IMR-90 (cell line): Measurements from ENCODE around the gene KRTCAP2. TPM values are rescaled to one million over a fixed set of nuclear protein-coding genes. Genes with fewer than 3 reads are reported as not detected.
A peak's percentile ranks its signal among the peaks of the same experiment; 100 is the strongest.

Source experiments
- ATAC-seq: fragments of 200-7000 bp; cut with Tn5 transposase; 2 replicates; pipeline ENCODE4 v1.9.1; 2020; ENCODE audit warnings: low read depth, mild to moderate bottlenecking, moderate library complexity
- BruUV-seq: library from RNA; stranded (reverse); fragments of 400-500 nt; replicated peaks from 2 replicates; lab custom pipeline; 2021; lab: Mats Ljungman, UMichigan
- CTCF ChIA-PET: fragments of 300-600 bp; formaldehyde crosslinking; extraction: SDS; loops from one replicate; lab custom pipeline; 2021; ENCODE audit warnings: antibody characterized with exemption; lab: Yijun Ruan, JAX
- POLR2A ChIA-PET: fragments of 300-600 bp; sonication (Branson Sonifier 250); formaldehyde crosslinking; loops from one replicate; lab custom pipeline; 2022; ENCODE audit warnings: antibody characterized with exemption; ENCODE audit not compliant: unreplicated experiment; lab: Charles Lee
- DNase-seq: peaks from one replicate; pipeline ENCODE4 v3.0.0; 2013
- H2AFZ ChIP-seq: replicated peaks from 2 replicates; pipeline ENCODE3; 2013; ENCODE audit warnings: low read length, mild to moderate bottlenecking; ENCODE audit not compliant: poor library complexity
- H2AK5ac ChIP-seq: 2 replicates; pipeline ENCODE4 v1.6.1; 2013; ENCODE audit warnings: low read depth, low read length, inconsistent platforms
- H2AK9ac ChIP-seq: replicated peaks from 2 replicates; pipeline ENCODE3; 2013; ENCODE audit warnings: mild to moderate bottlenecking, low read depth, low read length, moderate library complexity; ENCODE audit not compliant: poor library complexity
- H2BK120ac ChIP-seq: 2 replicates; pipeline ENCODE4 v1.6.1; 2013; ENCODE audit warnings: low read depth, low read length, inconsistent platforms
- H2BK15ac ChIP-seq: 3 replicates; pipeline ENCODE4 v1.6.1; 2013; ENCODE audit warnings: low read depth, low read length, inconsistent platforms
- H2BK20ac ChIP-seq: 2 replicates; pipeline ENCODE4 v1.6.1; 2013; ENCODE audit warnings: low read depth, mild to moderate bottlenecking, inconsistent platforms, low read length, moderate library complexity
- H2BK5ac ChIP-seq: 2 replicates; pipeline ENCODE4 v1.6.1; 2013; ENCODE audit warnings: mild to moderate bottlenecking, low read depth, low read length, inconsistent platforms; ENCODE audit not compliant: poor library complexity, severe bottlenecking
- H3K14ac ChIP-seq: replicated peaks from 2 replicates; pipeline ENCODE4 v1.6.1; 2013; ENCODE audit warnings: low read depth, low read length, inconsistent platforms
- H3K18ac ChIP-seq: 2 replicates; pipeline ENCODE4 v1.6.1; 2013; ENCODE audit warnings: low read depth, low read length, control low read depth
- H3K23ac ChIP-seq: 2 replicates; pipeline ENCODE4 v1.6.1; 2013; ENCODE audit warnings: low read depth, low read length, inconsistent platforms
- H3K27ac ChIP-seq: 2 replicates; pipeline ENCODE4 v1.5.1; 2013; ENCODE audit warnings: mild to moderate bottlenecking, control low read depth, low read length; ENCODE audit not compliant: insufficient read depth
- H3K27me3 ChIP-seq: 2 replicates; pipeline ENCODE4 v1.6.1; 2013; ENCODE audit warnings: low read length; ENCODE audit not compliant: control insufficient read depth, insufficient read depth
- H3K36me3 ChIP-seq: 2 replicates; pipeline ENCODE4 v1.6.1; 2013; ENCODE audit warnings: low read length, mixed read lengths; ENCODE audit not compliant: control insufficient read depth, insufficient read depth
- H3K4ac ChIP-seq: 2 replicates; pipeline ENCODE4 v1.6.1; 2013; ENCODE audit warnings: low read depth, low read length, inconsistent platforms
- H3K4me1 ChIP-seq: 2 replicates; pipeline ENCODE4 v1.6.1; 2013; ENCODE audit warnings: low read length, mixed read lengths; ENCODE audit not compliant: control insufficient read depth, insufficient read depth
- H3K4me2 ChIP-seq: 2 replicates; pipeline ENCODE4 v1.6.1; 2013; ENCODE audit warnings: low read depth, mild to moderate bottlenecking, control low read depth, low read length, moderate library complexity
- H3K4me3 ChIP-seq: 2 replicates; pipeline ENCODE4 v1.5.1; 2013; ENCODE audit warnings: low read depth, mild to moderate bottlenecking, control low read depth, low read length, moderate library complexity; ENCODE audit not compliant: insufficient read depth
- H3K56ac ChIP-seq: 2 replicates; pipeline ENCODE4 v1.6.1; 2013; ENCODE audit warnings: low read length, inconsistent platforms; ENCODE audit not compliant: insufficient read depth; ENCODE audit errors: extremely low read depth
- H3K79me1 ChIP-seq, 2 experiments: 2 replicates each; pipeline ENCODE4 v1.6.1; 2013; ENCODE audit warnings: low read length in 2 of 2, inconsistent platforms in 1 of 2, low read depth in 1 of 2
- H3K9ac ChIP-seq: 2 replicates; pipeline ENCODE4 v1.6.1; 2013; ENCODE audit warnings: low read depth, low read length, control low read depth
- H3K9me1 ChIP-seq: 2 replicates; pipeline ENCODE4 v1.6.1; 2013; ENCODE audit warnings: low read length, inconsistent platforms; ENCODE audit not compliant: insufficient read depth
- H3K9me3 ChIP-seq: 2 replicates; pipeline ENCODE4 v1.6.1; 2013; ENCODE audit warnings: low read length; ENCODE audit not compliant: control insufficient read depth, insufficient read depth
- H4K20me1 ChIP-seq: 2 replicates; pipeline ENCODE4 v1.6.1; 2013; ENCODE audit warnings: low read length, inconsistent platforms; ENCODE audit not compliant: insufficient read depth
- H4K5ac ChIP-seq: 2 replicates; pipeline ENCODE4 v1.6.1; 2013; ENCODE audit warnings: mild to moderate bottlenecking, low read depth, low read length, control low read depth
- H4K8ac ChIP-seq, 2 experiments: 2 replicates each; pipeline ENCODE4 v1.6.1; 2013; ENCODE audit warnings: low read depth in 2 of 2, low read length in 2 of 2, control low read depth in 1 of 2, inconsistent platforms in 1 of 2
- H4K91ac ChIP-seq: 2 replicates; pipeline ENCODE4 v1.6.1; 2013; ENCODE audit warnings: low read depth, low read length, inconsistent platforms; ENCODE audit not compliant: insufficient read depth
- MAZ ChIP-seq: IDR thresholded peaks from 2 replicates; pipeline ENCODE4 v1.6.1; 2012; ENCODE audit warnings: low read depth, mild to moderate bottlenecking, low read length, improper control_type of control experiment, moderate library complexity, borderline replicate concordance
- RCOR1 ChIP-seq: IDR thresholded peaks from 2 replicates; pipeline ENCODE4 v1.6.1; 2012; ENCODE audit warnings: mild to moderate bottlenecking, low read length, improper control_type of control experiment; ENCODE audit not compliant: insufficient replicate concordance
- WGBS, 2 experiments: methylation state at CpG; one replicate each; pipeline versions ENCODE4 v1.1.5 to v1.1.7; 2013; ENCODE audit warnings: missing lambda C conversion rate in 2 of 2; ENCODE audit not compliant: insufficient read length in 1 of 2; ENCODE audit errors: extremely low coverage in 2 of 2; 5-methylcytosine and 5-hydroxymethylcytosine counted together
- dilution Hi-C: fragments of 300-500 bp; cut with HindIII; formaldehyde crosslinking; loops from one replicate; pipeline ENCODE4 v1.14.3; 2018; ENCODE audit warnings: low sequenced_read_pairs; ENCODE audit not compliant: unreplicated experiment
- in situ Hi-C: fragments of 300-500 bp; cut with MboI; formaldehyde crosslinking; loops from 3 replicates; pipeline ENCODE4 v1.14.3; 2019; ENCODE audit warnings: low sequenced_read_pairs, inconsistent platforms, mixed read lengths
- intact Hi-C: fragments of 100-400 bp; cut with micrococcal nuclease; formaldehyde crosslinking; loops from 2 replicates; pipeline ENCODE4 v1.10.0; 2022
- polyA plus RNA-seq, 3 experiments: library from polyadenylated mRNA; depleted of rRNA; stranded (reverse); fragments of >200 nt; gene quantifications; 2 replicates each; pipeline ENCODE4 v1.2.3, GENCODE V29; 2012; ENCODE audit warnings: low replicate concordance in 1 of 3
- total RNA-seq: library from RNA; depleted of rRNA; stranded (reverse); fragments of >200 nt; gene quantifications from 2 replicates; pipeline ENCODE4 v1.2.3, GENCODE V29; 2012
- TF ChIP-seq, protein P1 (sequence below): fragments of 150-350 bp; IDR thresholded peaks from 2 replicates; pipeline ENCODE4 v1.6.1; 2017; ENCODE audit warnings: mild to moderate bottlenecking, antibody characterized with exemption, low read length, low read depth

The KRTCAP2 gene
- total and polyA plus RNA-seq, 2 of the 4 experiments (the other 2 are of a cell fraction) = 76.7 to 232 TPM

GRCh38 chr1:155209312-155209721 lies 36.2 kb upstream of the KRTCAP2 start:
- H3K14ac ChIP-seq = peak overlapping the region; percentile 98
- H3K9me1 ChIP-seq = peaks cover 6% of the 10 kb centered on the region; the same call in 1 of the 2 replicates
- peak overlapping the region; percentile 100 for H4K5ac ChIP-seq
- peaks cover 5% of the 10 kb centered on the region; the same call in 1 of the 2 replicates for H3K36me3 ChIP-seq
- H4K20me1 ChIP-seq = no peaks in the 10 kb centered on the region
- H3K4me2 ChIP-seq = peak overlapping the region; percentile 100
- peak overlapping the region; percentile 89 for H2AFZ ChIP-seq
- dilution Hi-C loops (no loop called here), intact Hi-C loops (loop anchor here (10.0 kb wide), 2 partner anchors 115 to 385 kb away; partner anchors contain the start of gene RUSC1), in situ Hi-C loops (no loop called here)
- H4K8ac ChIP-seq = peak overlapping the region; percentile 99 to 100
- H3K23ac ChIP-seq = peak overlapping the region; percentile 66
- peaks cover 13 to 24% of the 10 kb centered on the region in 2 experiments for H3K79me1 ChIP-seq
- TF ChIP-seq, protein P1, sequence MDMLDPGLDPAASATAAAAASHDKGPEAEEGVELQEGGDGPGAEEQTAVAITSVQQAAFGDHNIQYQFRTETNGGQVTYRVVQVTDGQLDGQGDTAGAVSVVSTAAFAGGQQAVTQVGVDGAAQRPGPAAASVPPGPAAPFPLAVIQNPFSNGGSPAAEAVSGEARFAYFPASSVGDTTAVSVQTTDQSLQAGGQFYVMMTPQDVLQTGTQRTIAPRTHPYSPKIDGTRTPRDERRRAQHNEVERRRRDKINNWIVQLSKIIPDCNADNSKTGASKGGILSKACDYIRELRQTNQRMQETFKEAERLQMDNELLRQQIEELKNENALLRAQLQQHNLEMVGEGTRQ = no peak
- no peak for TF ChIP-seq RCOR1
- TF ChIP-seq MAZ = no peak
- POLR2A ChIA-PET = interaction anchor here (0.7 kb wide), 1 partner anchor 15 kb away, joined by 4 read pairs; no protein-coding TSS in a partner anchor
- peak overlapping the region; percentile 58; the same call in 1 of the 2 replicates for H2BK120ac ChIP-seq
- H3K4me1 ChIP-seq = peaks cover 15% of the 10 kb centered on the region
- 0 out of 3 replicates have a peak overlapping the region, but pooled peaks have one; percentile 1 for H2BK15ac ChIP-seq
- BruUV-seq = no TSS peak
- H3K27ac ChIP-seq = peak overlapping the region; percentile 86
- ATAC-seq = no peak
- 7% methylated on average over 6 of the region's 13 CpGs; no CpG with 5 or more reads in 1 of the 2 experiments for WGBS, 2 experiments
- peak overlapping the region; percentile 100 for H3K4me3 ChIP-seq
- H3K27me3 ChIP-seq = no peaks in the 10 kb centered on the region
- no peak for DNase-seq
- H4K91ac ChIP-seq = peak overlapping the region; percentile 87
- CTCF ChIA-PET = no interaction called here
- H2AK5ac ChIP-seq = peak overlapping the region; percentile 86
- H3K9me3 ChIP-seq = no peaks in the 10 kb centered on the region
- no peak overlapping the region for H2BK20ac ChIP-seq
- H2BK5ac ChIP-seq = peak overlapping the region; percentile 74
- H2AK9ac ChIP-seq = peak overlapping the region; percentile 90
- peak overlapping the region; percentile 59; the same call in 1 of the 2 replicates for H3K56ac ChIP-seq
- H3K18ac ChIP-seq = peak overlapping the region; percentile 74
- peak overlapping the region; percentile 99 for H3K9ac ChIP-seq
- peak overlapping the region; percentile 98 for H3K4ac ChIP-seq
